Measurements from ENCODE around the gene FBXL17. TPM values are rescaled to one million over a fixed set of nuclear protein-coding genes. Genes with fewer than 3 reads are reported as not detected.

Gene FBXL17
- total and polyA plus RNA-seq, 9 of the 15 experiments (the other 6 are each of a cell fraction or from before 2014, with no cell fraction given): 0.32 to 5.4 (median 1.8) TPM

DNA sequence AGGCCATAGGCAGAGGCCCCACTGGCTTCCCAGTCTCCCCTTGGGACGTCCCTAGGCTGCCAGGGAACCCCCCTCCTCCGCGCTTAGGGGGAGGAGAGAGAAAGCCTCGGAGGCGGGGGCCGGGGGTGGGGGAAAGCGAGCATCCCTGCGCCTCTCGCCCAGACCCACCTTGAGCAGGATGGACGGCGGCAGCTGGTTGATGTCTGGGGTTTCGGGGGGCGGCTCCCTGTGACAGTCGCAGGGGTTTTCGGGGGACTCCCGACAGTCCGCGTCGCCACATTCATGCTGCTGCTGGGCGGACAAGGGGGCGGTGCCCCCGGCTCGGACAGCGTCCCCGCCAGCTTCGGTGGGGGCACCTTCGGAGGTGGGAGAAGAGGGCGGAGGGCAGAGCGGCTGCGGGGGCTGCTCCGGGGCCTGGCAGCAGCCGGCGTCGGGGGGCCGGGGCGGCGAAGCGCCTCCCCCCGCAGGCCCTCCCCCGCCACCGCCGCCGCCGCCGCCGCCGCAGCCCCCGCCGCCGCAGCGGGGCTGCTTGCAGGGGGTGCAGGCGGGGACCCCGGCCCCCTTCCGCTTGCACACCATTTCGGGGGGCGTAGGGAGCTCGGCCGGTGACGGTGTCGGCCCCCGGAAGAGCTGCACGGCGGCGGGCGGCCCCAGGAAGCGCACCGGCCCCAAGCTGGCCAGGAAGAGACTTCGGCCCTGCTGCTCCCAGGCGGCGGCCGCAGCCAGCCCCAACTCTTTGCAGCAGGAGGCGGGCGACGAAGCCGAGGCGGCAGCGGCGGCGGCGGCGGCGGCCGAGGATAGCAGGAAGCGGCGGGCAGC lies 1.2 kb downstream of the FBXL17 start:
- POLR2A ChIA-PET: interaction anchor here (1.0 kb wide), 1 partner anchor 25 kb away, joined by 3 read pairs; no protein-coding TSS in a partner anchor
- peak overlapping the region; percentile 87; the same call in 1 of the 2 replicates for H3K4me2 ChIP-seq (ENCODE audit: insufficient read depth, low read length)
- TF ChIP-seq HNRNPLL (IDR thresholded peaks at IDR 0.05; ENCODE audit: low read depth, low read length, poor library complexity, severe bottlenecking) (no peak), ZNF699 (CRISPR knock-in tag; IDR thresholded peaks at IDR 0.05; ENCODE audit: insufficient replicate concordance) (no peak), ZBTB17 (CRISPR knock-in tag; IDR thresholded peaks at IDR 0.05) (0 out of 2 replicates have a peak, but pooled peaks have one; percentile 27), NCOA6 (IDR thresholded peaks at IDR 0.05) (peak; percentile 62), ZNF766 (CRISPR knock-in tag; conservative IDR thresholded peaks at IDR 0.05) (peak; percentile 34; the same call in 1 of the 2 replicates), ZNF311 (CRISPR knock-in tag; IDR thresholded peaks at IDR 0.05) (no peak), IFI16 (CRISPR knock-in tag; IDR thresholded peaks at IDR 0.05) (no peak), BRF1 (IDR thresholded peaks at IDR 0.05; ENCODE audit: borderline replicate concordance, extremely low read depth, insufficient read length) (no peak), ZNF41 (CRISPR knock-in tag; conservative IDR thresholded peaks at IDR 0.05) (no peak), ZNF165 (CRISPR knock-in tag; IDR thresholded peaks at IDR 0.05; ENCODE audit: borderline replicate concordance) (no peak), SAP30 (IDR thresholded peaks at IDR 0.05; ENCODE audit: borderline replicate concordance, insufficient read depth, low read depth, low read length, poor library complexity, severe bottlenecking) (peak; percentile 20), LEF1 (IDR thresholded peaks at IDR 0.05) (no peak)
- TF ChIP-seq, protein P1, sequence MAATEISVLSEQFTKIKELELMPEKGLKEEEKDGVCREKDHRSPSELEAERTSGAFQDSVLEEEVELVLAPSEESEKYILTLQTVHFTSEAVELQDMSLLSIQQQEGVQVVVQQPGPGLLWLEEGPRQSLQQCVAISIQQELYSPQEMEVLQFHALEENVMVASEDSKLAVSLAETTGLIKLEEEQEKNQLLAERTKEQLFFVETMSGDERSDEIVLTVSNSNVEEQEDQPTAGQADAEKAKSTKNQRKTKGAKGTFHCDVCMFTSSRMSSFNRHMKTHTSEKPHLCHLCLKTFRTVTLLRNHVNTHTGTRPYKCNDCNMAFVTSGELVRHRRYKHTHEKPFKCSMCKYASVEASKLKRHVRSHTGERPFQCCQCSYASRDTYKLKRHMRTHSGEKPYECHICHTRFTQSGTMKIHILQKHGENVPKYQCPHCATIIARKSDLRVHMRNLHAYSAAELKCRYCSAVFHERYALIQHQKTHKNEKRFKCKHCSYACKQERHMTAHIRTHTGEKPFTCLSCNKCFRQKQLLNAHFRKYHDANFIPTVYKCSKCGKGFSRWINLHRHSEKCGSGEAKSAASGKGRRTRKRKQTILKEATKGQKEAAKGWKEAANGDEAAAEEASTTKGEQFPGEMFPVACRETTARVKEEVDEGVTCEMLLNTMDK (IDR thresholded peaks at IDR 0.05; ENCODE audit: borderline replicate concordance, insufficient read depth, low read depth, low read length, poor library complexity, severe bottlenecking): peak; percentile 12
- TF ChIP-seq, protein P2, sequence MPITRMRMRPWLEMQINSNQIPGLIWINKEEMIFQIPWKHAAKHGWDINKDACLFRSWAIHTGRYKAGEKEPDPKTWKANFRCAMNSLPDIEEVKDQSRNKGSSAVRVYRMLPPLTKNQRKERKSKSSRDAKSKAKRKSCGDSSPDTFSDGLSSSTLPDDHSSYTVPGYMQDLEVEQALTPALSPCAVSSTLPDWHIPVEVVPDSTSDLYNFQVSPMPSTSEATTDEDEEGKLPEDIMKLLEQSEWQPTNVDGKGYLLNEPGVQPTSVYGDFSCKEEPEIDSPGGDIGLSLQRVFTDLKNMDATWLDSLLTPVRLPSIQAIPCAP (CRISPR knock-in tag; IDR thresholded peaks at IDR 0.05; ENCODE audit: borderline replicate concordance): no peak
- TF ChIP-seq, protein P3, sequence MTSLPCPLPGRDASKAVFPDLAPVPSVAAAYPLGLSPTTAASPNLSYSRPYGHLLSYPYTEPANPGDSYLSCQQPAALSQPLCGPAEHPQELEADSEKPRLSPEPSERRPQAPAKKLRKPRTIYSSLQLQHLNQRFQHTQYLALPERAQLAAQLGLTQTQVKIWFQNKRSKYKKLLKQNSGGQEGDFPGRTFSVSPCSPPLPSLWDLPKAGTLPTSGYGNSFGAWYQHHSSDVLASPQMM (CRISPR knock-in tag; IDR thresholded peaks at IDR 0.05): no peak

More for the DNA sequence above, 1.2 kb downstream of the FBXL17 start:
- no TSS peak for BruUV-seq (replicated peaks)
- 0% methylated on average over 20 of the region's 85 CpGs for WGBS (ENCODE audit: insufficient coverage, low coverage, missing lambda C conversion rate)
- Histone ChIP-seq H3K4me3 (peak overlapping the region; percentile 78), H3K4me1 (replicated peaks in 1 of 2; ENCODE audit: control insufficient read depth in 2 of 2, insufficient read depth in 2 of 2, low read length in 2 of 2) (peaks cover 9 to 19% of the 10 kb centered on the region in 2 experiments), H4K20me1 (replicated peaks; ENCODE audit: control insufficient read depth, insufficient read depth, low read length) (no peaks in the 10 kb centered on the region), H2AFZ (ENCODE audit: low read depth, low read length) (peak overlapping the region; percentile 95), H3K36me3 (ENCODE audit: control insufficient read depth, insufficient read depth, low read length) (no peaks in the 10 kb centered on the region), H3K9ac (ENCODE audit: insufficient read depth in 1 of 2, low read depth in 2 of 2, low read length in 2 of 2) (peak overlapping the region; percentile 84 to 98; a peak in 3 of 4 replicates), H3K79me2 (ENCODE audit: control insufficient read depth, insufficient read depth, low read length) (peaks cover 6% of the 10 kb centered on the region; the same call in 2 of the 3 replicates), H3K27me3 (ENCODE audit: control insufficient read depth in 2 of 2, insufficient read depth in 2 of 2, low read length in 2 of 2) (no peaks in the 10 kb centered on the region), H3K27ac (ENCODE audit: extremely low read depth, low read depth, low read length) (peak overlapping the region; percentile 96; the same call in 2 of the 3 replicates), H3K9me1 (ENCODE audit: control insufficient read depth, insufficient read depth, low read length) (no peaks in the 10 kb centered on the region), H3K9me3 (replicated peaks; ENCODE audit: control insufficient read depth, insufficient read depth, low read depth, low read length) (no peaks in the 10 kb centered on the region)
- peak; percentile 48 to 61 (median 50) for DNase-seq (ENCODE audit: extremely low read depth in 1 of 4, low spot score in 3 of 4)
- in situ Hi-C loops (cut with MboI) (no loop called here), intact Hi-C loops (cut with micrococcal nuclease) (loop anchor here (10.0 kb wide), 1 partner anchor 344 kb away; no protein-coding TSS in a partner anchor)
- ATAC-seq: peak; percentile 7; the same call in 2 of the 3 replicates
- peak; percentile 46 for FAIRE-seq
- CTCF ChIA-PET (ENCODE audit: low intra/inter-chr PET ratio): no interaction called here

All from K562 (cell line).